Dermis blood vessel endothelial cell (primary cell): ENCODE data around the gene GNA12. TPM values are rescaled to one million over a fixed set of nuclear protein-coding genes. Genes with fewer than 3 reads are reported as not detected.
"Not testable (repeated sequence)": the region's sequence is repeated elsewhere in the genome, so short reads cannot be mapped to it uniquely, and the experiment has no call there.

Experiments used
- DNase-seq: peaks from one replicate; pipeline ENCODE4 v3.0.0; 2010
- total RNA-seq: library from RNA; depleted of rRNA; stranded (reverse); fragments of >200 nt; gene quantifications from 2 replicates; pipeline ENCODE4 v1.2.3, GENCODE V29; 2014

Gene GNA12
- total RNA-seq, 1 donor from 2014 or later = 17.4 TPM

- peak; percentile 13 for DNase-seq
These were observed 20.3 kb upstream of the GNA12 start for GRCh38 chr7:2864204-2864985.

GRCh38 chr7:2863461-2864066 is 19.5 kb upstream of the GNA12 start:
- DNase-seq = peak; percentile 92

- no peak for DNase-seq
These were observed 18.8 kb upstream of the GNA12 start for GRCh38 chr7:2862831-2863361.

- no peak for DNase-seq
These were observed 17.4 kb upstream of the GNA12 start for GRCh38 chr7:2861509-2861908.

GRCh38 chr7:2860627-2861133 is 16.6 kb upstream of the GNA12 start:
- no peak for DNase-seq

GRCh38 chr7:2859952-2860351 is 15.8 kb upstream of the GNA12 start:
- DNase-seq = no peak

GRCh38 chr7:2858621-2859020 is 14.5 kb upstream of the GNA12 start:
- no peak for DNase-seq

- peak; percentile 51 for DNase-seq
These were observed 12.5 kb upstream of the GNA12 start for GRCh38 chr7:2856388-2857169.

- no peak for DNase-seq
These were observed 11.3 kb upstream of the GNA12 start for GRCh38 chr7:2855386-2855785.

GRCh38 chr7:2853552-2853951 is 9.4 kb upstream of the GNA12 start:
- DNase-seq = not testable (repeated sequence)

GRCh38 chr7:2853147-2853546 is 9.0 kb upstream of the GNA12 start:
- peak; percentile 65 for DNase-seq

GRCh38 chr7:2851497-2851896 is 7.4 kb upstream of the GNA12 start:
- DNase-seq = no peak

GRCh38 chr7:2849941-2850766 is 6.0 kb upstream of the GNA12 start:
- no peak for DNase-seq

- no peak for DNase-seq
These were observed 1.0 kb upstream of the GNA12 start for GRCh38 chr7:2845034-2845592.

GRCh38 chr7:2843711-2844152 is 376 bp downstream of the GNA12 start:
- peak; percentile 55 for DNase-seq

- DNase-seq = no peak
These were observed 870 bp downstream of the GNA12 start for GRCh38 chr7:2843191-2843685.

- DNase-seq = no peak
These were observed 2.2 kb downstream of the GNA12 start for GRCh38 chr7:2841907-2842306.

- DNase-seq = no peak
These were observed 3.6 kb downstream of the GNA12 start for GRCh38 chr7:2840458-2840857.

GRCh38 chr7:2838873-2839578 is 5.1 kb downstream of the GNA12 start:
- peak; percentile 74 for DNase-seq

GRCh38 chr7:2838451-2838850 is 5.7 kb downstream of the GNA12 start:
- DNase-seq = no peak

GRCh38 chr7:2837496-2837895 is 6.6 kb downstream of the GNA12 start:
- DNase-seq = peak; percentile 73
